Loucy (cell line): ENCODE measurements around the gene USP47.

Experiments used
- CTCF ChIP-seq: fragments of 200-600 bp; sonication (generic); conservative IDR thresholded peaks from 2 replicates; pipeline ENCODE4 v1.5.1; 2014; ENCODE audit warnings: mild to moderate bottlenecking, antibody characterized with exemption, low read length
- EZH2phosphoT487 ChIP-seq: fragments of 200-600 bp; IDR thresholded peaks from 2 replicates; pipeline ENCODE4 v1.6.1; 2018; ENCODE audit warnings: antibody characterized with exemption, mild to moderate bottlenecking, moderate library complexity, borderline replicate concordance

GRCh38 chr11:11964774-11965150 lies 123.0 kb downstream of the USP47 start:
- no peak for TF ChIP-seq CTCF
- no peak for TF ChIP-seq EZH2phosphoT487
